Activated T-cell treated with anti-CD3 and anti-CD28 coated beads for 1 hour (primary cell): Measurements from ENCODE around the gene HGS.
"Not testable (repeated sequence)": the region's sequence is repeated elsewhere in the genome, so short reads cannot be mapped to it uniquely, and the experiment has no call there.

Source experiments
- DNase-seq: peaks from one replicate; pipeline ENCODE4 v3.0.0-alpha.2; 2020; ENCODE audit warnings: low read depth

HGS gene

DNA sequence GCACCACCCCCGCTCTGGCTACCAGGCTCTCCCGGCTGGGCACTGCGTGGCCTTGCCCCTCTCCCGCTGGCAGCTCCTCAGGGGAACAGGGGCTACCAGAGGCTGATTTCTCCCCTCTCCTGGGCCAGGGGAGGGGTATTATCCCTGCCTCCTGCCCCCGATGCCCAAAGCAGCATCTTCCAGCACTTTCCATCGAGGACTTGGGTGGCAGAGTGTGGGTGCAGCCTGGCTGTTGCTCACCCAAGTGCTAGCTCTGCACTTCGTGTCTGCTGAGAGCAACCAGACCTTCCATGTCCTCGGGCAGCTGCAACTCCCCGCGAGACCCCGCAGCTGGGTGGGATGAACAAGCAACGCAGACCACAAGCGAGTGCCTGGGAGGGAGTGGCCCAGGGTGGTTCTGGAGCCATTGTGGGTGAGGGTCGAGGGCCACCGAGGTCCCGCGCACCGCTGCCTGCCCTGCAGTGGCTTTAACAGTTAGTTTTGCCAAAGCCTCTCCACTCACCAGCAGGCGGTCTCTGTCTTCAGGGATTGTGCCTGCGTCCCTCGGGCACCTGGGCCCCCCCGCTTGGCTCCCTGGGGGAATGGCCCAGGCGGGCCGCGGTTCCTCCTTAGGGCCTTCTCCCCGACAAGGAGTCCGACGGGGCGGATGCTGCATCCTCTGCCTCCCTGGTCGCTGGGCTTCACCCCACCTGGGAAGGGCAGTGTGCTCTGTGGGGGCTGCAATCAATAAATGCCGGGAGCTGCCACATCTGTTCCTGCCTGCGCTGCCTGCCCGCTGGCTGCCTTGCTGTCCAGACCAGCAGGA is 36.7 kb downstream of the HGS start:
- no peak for DNase-seq

DNA sequence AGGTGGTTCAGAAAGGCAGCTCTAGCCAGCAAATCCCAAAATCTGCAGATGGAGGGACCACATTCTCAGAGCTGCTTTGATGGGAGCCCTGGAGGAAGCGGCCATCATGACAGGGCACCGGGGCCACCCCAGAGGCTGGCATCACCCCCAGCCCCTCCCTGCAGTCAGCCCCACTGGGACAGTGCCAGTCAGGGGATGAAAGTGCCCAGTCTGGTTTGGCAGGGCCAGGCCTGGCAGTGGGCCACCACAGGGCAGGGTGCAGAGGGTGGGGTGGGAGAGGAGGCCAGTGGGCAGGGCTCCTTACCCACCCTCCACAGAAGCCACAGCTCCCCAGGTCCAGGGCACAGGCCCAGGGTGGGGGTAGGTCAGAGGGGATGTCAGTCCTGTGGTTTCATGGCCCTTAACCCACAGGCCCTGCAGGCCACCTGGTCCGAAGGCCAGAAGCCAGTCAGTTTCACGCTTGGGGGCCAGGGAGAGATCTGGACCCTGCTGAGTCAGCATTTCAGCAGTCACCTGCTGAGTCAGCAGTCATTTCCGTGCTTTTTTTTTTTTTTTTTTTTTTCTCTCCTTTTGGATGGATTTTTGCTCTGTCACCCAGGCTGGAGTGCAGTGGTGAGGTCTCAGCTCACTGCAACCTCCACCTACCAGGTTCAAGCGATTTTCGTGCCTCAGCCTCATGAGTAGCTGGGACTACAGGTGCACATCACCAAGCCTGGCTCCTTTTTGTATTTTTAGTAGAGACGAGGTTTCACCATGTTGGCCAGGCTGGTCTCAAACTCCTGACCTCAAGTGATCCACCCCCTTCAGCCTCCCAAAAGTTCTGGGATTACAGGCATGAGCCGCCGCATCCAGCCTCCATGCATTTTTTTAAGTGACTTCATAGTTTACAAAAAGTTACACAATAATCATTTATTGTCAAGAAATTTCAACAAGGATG is 38.6 kb downstream of the HGS start:
- DNase-seq: no peak

DNA sequence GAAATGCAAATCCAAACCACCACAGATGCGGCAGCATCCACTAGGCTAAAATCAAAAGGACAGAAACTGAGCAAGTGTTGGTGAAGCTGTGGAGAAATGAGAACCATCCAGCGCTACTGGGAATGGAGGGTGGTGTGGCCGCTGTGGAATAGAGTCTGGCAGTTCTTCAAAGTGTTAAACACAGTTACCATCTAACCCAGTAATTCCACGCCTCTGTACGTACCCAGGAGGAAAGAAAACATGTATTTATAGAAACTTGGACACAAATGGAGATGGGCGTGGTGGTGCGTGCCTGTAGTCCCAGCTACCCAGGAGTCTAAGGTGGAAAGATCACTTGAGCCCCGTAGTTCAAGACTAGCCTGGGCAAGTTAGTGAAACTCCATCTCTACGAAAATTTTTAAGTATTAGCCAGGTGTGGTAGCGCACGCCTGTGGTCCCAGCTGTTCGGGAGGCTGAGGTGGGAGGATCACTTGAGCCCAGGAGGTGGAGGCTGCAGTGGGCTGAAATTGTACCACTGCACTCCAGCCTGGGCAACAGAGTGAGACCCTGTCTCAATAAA is 39.9 kb downstream of the HGS start:
- DNase-seq: no peak

DNA sequence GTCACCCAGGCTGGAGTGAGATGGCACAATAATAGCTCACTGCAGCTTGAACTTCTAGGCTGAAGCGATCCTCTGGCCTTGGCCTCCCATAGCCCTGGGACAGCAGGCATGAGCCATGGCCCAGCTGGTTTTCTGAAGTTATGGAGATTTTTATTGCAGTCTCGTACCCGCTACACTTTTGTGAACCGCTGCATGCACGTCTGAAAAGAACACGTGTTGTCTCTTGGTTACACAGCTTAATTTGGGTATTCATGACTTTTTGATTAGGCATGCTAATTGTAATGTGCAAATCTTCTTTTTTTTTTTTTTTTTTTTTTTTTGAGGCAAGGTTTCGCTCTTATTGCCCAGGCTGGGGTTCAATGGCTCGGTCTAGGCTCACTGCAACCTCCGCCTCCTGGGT is 41.6 kb downstream of the HGS start:
- no peak for DNase-seq

DNA sequence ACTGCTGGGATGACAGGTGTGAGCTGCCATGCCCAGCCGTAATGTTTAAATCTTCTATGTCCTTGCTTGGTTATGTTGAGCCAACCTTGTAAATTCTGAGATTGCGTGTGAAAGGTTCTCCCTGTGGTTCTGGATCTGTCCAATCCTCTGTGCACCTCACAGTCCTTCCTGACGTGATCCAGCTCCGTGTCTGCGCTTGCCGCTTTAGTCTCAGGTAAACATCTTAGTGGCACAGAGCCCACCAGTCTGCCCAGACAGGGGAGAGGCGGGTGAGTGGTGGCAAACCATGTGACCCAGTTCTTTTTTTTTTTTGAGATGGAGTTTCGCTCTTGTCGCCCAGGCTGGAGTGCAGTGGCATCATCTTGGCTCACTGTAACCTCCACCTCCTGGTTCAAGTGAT is 42.2 kb downstream of the HGS start:
- DNase-seq: no peak

DNA sequence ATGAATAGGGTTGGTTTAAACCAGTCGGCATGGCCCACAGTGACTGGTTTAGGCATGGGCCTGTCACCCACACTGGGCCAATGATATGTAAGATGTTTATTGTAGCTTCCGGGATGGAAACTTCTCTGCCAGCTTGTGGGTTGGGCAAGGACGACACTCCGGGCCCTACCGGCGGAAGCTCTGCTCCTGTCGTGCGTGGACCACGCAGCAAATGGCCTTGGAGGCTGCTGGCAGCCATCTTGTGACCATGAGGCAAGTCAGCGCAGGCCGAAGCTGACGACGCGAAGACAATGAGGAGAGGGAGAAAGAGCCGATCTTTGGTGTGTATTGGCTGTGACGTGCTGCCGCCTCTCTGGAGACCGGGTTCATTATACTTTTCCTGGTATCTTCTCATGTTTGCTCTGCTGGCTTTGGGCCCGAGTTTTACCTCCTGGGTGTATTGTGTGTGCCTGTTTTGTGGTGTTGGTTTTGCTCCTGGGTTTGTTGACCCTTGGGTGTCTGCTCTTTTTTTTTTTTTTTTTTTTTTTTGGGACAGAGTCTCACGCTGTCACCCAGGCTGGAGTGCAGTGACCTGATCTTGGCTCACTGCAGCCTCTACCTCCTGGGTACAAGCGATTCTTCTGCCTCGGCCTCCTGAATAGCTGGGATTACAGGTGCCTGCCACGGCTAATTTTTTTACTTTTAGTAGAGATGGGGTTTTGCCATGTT is 43.7 kb downstream of the HGS start:
- DNase-seq: no peak

DNA sequence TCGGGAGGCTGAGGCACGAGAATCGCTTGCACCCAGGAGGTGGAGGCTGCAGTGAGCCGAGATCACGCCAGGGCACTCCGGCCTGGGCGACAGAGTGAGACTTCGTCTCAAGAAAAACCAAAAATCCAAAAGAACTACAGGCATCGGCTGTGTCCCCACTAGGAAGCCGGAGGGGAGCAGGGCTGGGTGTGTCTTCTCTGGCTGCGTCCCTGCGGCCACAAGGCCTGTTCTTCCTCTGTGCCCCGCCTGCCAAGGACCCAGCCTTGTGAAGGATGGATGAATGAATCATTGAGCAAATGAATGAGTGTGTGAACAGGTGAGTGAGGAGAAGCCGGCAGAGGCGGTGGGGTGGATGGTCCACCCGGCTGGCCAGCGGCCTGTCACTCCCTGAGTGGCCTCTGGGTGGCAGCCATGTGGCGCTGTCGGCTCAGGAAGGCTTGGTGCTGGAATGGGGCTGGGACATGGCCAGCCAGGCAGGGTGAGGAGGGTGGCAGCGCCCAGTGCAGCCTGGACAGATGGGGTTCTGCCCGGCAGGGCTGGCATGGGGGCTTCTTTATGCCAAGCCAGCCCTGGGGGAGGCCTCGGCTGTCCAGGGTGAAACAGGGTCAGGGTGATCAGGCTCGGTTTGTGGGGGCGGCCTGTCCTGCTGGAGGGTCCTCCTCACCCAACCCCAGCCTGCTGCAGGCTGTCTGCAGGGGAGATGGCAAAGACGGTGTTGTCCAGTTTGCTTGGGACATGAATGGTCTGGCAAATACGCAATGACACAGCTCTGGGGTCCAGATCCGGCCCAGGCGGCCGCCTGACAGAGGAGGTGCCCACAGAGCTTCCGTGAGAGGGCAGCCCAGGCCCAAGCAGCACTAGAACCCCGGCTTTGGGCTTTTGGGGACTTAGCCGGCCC is 49.9 kb downstream of the HGS start:
- DNase-seq: peak; percentile 49

DNA sequence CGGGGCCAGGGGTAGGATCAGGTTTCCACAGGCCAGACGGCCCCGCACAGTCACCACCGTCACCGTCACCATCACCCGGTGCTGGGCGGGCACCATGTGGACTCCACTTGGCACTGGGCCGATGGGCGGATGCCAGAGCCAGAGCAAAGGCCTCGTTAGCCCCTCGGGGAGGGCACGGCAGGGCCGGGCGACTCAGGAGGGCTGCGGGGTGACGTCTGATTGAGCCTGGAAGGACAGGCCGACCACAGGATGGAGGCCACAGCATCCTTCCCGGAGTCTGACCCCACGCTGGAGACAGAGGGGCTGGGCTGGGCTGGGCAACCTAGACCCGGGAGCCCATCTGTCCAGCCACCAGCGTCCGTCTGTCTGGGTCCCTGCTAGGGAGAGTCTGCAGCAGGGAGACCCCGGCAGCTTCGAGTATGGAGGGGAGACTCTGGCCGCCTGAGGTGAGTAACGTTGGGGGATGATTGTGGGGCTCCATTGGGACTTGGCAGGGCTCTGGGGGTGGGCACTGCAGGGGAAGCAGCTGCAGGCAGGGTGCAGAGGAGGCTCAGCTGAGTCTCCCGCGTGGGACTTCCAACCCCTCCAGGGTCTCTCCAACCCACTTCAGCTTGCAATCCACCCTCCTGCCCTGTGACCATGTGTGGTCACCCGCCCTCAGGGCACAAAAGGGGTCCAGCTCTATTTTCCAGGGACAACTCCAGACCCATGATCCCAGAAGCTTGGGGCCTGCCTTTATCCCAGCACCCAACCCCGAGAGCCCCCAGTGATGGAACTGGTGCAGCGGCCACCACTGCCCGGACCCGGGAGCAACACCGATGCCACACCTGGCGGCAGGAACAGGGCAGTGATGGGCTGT is 50.8 kb downstream of the HGS start:
- DNase-seq: no peak

DNA sequence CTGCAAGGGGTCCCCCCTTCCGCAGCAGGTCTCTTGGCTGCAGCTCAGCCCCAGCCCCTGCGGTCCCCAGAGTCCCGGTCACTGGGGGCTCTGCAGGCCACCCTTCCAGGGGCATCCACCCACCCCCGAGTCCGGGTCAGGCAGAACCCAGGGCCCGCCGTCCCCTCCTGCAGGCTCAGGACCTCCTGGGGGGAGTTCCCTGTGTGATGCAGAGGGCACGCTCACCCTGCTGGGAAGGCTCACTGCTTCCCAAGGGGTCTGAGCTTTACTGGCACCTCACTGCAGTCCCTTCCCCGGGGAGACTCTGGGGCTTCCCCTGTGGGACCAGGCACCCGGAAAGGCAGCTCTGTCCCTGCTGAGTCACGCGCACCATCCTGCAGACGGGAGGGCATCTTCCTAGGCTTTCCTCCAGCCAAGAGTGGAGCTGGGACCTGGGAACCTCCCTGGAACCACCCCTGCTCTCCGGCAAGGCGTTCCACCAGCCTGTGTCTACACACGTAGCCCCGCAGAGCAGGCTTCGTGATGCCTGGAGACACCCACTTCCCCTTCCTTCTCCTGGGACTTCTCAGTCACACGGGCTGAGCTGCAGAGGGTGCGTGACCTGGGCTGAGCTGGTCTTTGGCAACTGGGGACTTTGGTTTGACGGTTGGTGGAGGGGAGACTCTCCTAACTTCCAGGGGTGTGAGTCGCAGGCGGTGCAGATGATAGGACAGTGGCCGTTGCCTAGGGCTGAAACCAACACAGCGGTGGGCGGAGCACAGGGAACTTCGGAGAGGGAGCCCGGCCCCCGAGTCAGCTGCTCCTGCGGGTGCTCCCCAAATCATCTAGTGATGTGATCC is 51.7 kb downstream of the HGS start:
- no peak for DNase-seq

DNA sequence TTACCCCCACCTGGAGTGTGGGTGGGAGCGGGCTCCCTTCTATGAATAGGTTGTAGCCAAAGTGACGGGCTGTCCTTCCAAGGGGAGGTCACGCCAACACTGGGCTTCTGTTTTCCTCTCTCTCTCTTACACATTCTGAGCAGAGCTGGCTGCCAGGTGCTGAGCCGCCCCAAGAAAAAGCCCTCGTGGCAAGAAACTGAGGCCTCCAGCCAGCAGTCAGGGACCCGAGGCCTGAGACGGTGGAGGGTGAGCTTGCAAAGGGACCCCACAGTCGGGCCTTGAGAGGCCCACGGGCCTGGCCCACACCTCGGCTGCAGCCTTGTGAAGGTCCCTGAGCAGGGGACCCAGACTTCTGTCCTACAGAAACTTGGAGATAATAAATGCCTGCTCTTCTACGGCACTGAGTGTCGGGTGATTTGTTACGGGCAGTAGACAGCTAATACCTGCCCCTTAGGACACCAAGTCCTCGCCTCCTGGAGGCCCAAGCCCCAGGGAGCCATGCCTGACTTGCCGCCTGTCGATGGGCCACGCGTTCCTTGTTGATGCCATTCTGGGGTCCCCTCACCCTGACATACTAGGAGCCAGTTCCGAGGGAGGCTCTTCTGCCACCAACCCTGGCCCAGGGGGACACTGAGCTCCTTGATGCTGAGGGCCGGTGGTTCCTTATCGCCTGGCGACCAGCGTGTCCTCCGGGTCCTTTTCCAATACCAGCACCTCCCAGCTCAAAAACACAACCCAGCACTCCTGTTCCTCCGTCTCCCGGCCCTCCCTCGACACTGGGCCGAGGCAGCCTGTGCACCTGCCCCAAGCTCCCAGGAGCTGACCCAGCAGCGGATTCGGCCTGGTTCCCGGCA is 54.4 kb downstream of the HGS start:
- DNase-seq: no peak

DNA sequence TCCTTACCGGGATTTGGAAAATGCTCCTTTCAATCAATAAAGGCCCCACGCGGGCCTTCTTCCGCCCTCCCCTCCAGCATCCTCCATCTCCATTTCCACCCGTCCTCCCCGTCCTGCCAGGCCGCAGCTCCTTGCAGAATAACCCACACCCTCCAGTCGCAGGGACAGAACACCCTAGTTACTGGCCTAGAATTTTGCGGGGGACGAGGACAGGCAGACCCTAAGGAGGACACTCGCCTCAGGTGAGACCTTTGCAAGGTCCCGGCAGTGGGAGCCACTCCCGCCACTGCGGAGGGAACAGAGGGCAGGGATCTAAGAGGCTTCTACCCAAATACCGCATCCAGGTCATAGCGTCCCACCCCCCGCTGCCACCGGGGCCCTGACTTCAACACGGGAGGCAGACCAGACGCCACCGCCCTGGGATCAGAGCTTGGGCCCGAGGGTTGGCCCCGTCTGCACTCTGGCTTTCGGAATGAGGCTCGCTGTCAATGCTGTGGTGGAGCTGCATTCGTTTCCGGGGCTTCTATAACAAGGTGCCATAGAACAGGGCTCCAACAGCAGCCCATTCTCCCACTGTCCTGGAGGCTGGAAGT is 55.1 kb downstream of the HGS start:
- no peak for DNase-seq

DNA sequence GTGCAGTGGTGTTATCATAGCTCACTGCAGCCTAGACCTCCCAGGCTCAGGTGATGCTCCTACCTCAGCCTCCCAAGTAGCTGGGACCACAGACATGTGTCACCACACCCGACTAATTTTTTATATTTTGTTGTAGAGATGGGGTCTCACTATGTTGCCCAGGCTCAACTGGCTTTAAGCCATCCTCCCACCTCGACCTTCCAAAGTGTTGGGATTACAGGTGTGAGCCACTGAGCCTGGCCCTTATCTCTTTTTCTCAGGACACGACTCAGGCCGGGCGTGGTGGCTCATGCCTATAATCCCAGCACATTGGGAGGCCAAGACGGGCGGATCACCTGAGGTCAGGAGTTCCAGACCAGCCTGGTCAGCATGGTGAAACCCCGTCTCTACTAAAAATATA is 55.8 kb downstream of the HGS start:
- DNase-seq: not testable (repeated sequence)

DNA sequence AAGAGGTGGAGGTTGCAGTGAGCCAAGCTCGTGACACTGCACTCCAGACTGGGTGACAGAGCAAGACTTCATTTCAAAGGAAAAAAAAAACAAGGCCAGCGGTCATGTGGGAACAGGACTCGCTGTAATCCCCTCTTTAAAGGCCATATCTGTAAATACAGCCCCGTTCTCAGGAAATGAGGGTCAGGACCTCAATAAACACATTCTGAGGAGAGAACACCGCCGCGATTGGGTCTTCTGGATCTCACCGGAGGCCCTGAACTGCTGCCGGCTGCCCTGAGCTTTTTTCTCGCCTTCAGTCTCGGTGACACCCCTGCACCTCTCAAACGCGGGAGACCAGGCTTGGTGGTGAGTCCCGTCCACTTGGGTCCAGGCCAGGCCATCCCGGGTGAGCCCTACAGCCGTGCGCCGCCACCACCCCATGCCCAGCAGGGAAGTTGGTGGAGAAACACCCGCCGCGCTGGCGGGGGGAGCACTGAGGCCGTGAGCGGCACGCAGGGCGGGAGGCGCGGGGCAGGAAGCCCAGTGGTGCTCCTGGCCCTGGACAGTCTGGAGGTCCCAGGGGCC is 56.7 kb downstream of the HGS start:
- DNase-seq: no peak

DNA sequence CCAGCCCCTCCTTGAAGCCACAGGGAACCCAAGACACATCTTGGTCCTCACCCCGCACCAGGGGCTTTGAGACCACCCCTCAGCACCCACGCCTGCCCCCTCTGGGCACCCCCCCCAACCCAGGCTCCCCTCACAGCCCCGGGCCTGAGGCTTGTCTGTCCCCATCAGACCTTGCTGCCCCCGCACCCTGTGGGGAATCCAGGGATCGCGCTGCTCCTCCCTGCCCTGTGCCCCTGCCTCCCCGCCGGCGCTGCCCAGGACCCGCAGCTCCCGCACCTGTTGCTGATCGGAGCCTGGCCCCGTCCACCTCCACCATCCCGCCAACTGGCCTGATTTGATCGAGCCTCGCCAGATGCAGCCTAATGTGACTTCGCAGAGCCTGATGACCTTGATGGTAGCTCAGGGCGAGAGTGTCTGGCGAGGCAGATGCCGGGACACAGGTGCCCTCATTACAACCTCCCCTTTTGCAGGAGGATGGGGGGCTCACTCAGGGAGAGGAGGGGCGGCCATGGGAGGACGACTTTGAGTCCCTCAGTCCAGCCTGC is 57.3 kb downstream of the HGS start:
- no peak for DNase-seq

DNA sequence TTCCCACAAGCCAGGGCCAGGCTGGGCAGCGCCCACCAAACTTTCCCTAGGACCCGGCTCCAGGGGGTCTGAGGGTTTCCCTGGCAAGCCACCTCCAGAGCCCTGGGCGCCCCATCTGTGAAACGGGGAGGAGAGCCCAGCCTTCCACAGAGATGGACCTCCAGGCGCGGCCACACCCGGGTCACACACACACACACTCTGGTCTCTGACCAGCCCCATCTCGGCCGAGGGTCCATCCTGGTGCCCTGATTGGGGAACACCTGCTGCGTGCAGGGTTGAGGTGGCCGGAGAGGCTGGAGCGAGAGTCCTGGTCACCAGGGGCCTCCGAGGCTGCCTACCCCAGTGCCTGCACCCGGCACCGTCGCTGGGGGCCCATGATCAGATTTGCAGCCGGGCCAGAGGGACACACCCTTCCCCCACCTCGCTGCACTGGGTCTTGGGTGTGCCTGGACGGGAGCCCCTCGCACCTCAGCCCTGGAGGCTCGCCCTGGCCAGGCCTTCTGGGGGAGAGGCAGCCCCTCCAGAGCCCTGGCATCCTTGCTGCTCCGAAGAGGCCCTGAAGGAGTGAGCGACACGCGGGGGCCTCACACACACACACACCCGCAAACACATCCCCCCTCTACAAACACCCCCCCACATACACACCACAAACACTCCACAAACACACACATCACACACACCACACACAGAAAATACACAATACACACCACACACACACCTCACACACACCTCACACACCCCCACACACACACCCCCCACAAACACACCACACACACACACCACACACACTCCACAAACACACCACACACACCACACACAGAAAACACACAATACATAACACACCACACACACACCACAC is 58.0 kb downstream of the HGS start:
- DNase-seq: no peak
